Mesendoderm (in vitro differentiated cells): Measurements from ENCODE around the gene SCAF4.

Source experiments
- DNase-seq: peaks from one replicate; pipeline ENCODE4 v3.0.0; 2013
- H2AK5ac ChIP-seq: 2 replicates; pipeline ENCODE4 v1.6.1; 2013; ENCODE audit warnings: low read length, inconsistent platforms
- H2BK120ac ChIP-seq: 2 replicates; pipeline ENCODE4 v1.6.1; 2013; ENCODE audit warnings: low read depth, mild to moderate bottlenecking, low read length, moderate library complexity, mixed read lengths
- H2BK15ac ChIP-seq: replicated peaks from 2 replicates; pipeline ENCODE4 v1.6.1; 2013; ENCODE audit warnings: low read depth, mild to moderate bottlenecking, moderate library complexity
- H2BK5ac ChIP-seq: 2 replicates; pipeline ENCODE4 v1.6.1; 2013; ENCODE audit warnings: low read length, inconsistent platforms
- H3K18ac ChIP-seq: 2 replicates; pipeline ENCODE4 v1.6.1; 2013; ENCODE audit warnings: mild to moderate bottlenecking, low read length, mixed read lengths
- H3K23ac ChIP-seq: one replicate; pipeline ENCODE4 v1.6.1; 2013; ENCODE audit warnings: low read length
- H3K27ac ChIP-seq: 2 replicates; pipeline ENCODE4 v1.5.1; 2013; ENCODE audit warnings: low read depth, mild to moderate bottlenecking, inconsistent platforms, low read length, moderate library complexity
- H3K27me3 ChIP-seq: 2 replicates; pipeline ENCODE4 v1.6.1; 2013; ENCODE audit warnings: low read length, control low read depth, mild to moderate bottlenecking, inconsistent platforms; ENCODE audit not compliant: insufficient read depth, poor library complexity
- H3K36me3 ChIP-seq: 2 replicates; pipeline ENCODE4 v1.6.1; 2013; ENCODE audit warnings: low read length, inconsistent platforms; ENCODE audit not compliant: control insufficient read depth, insufficient read depth
- H3K4ac ChIP-seq: one replicate; pipeline ENCODE4 v1.6.1; 2013; ENCODE audit warnings: low read depth, mild to moderate bottlenecking, low read length, moderate library complexity
- H3K4me1 ChIP-seq: 2 replicates; pipeline ENCODE4 v1.6.1; 2013; ENCODE audit warnings: low read depth, low read length, inconsistent platforms; ENCODE audit not compliant: control insufficient read depth
- H3K4me2 ChIP-seq: 2 replicates; pipeline ENCODE4 v1.6.1; 2013; ENCODE audit warnings: low read length
- H3K4me3 ChIP-seq: 2 replicates; pipeline ENCODE4 v1.5.1; 2013; ENCODE audit warnings: mild to moderate bottlenecking, low read length
- H3K56ac ChIP-seq: one replicate; pipeline ENCODE4 v1.6.1; 2013; ENCODE audit warnings: low read length
- H3K79me1 ChIP-seq: 2 replicates; pipeline ENCODE4 v1.6.1; 2013; ENCODE audit warnings: low read length, inconsistent platforms
- H3K79me2 ChIP-seq: 2 replicates; pipeline ENCODE4 v1.6.1; 2013; ENCODE audit warnings: mild to moderate bottlenecking, low read length; ENCODE audit not compliant: control insufficient read depth, insufficient read depth
- H3K9ac ChIP-seq: 2 replicates; pipeline ENCODE4 v1.6.1; 2013; ENCODE audit warnings: low read length, inconsistent platforms
- H4K5ac ChIP-seq: one replicate; pipeline ENCODE4 v1.6.1; 2013; ENCODE audit warnings: low read length
- H4K8ac ChIP-seq: one replicate; pipeline ENCODE4 v1.6.1; 2013; ENCODE audit warnings: low read depth, mild to moderate bottlenecking, control low read depth, low read length, moderate library complexity
- WGBS: extraction: QIAGEN DNeasy Blood & Tissue Kit; methylation state at CpG from one replicate; pipeline ENCODE4 v1.1.7; 2013; ENCODE audit warnings: low lambda C conversion rate, missing lambda C conversion rate; ENCODE audit not compliant: insufficient coverage; ENCODE audit errors: extremely low coverage; 5-methylcytosine and 5-hydroxymethylcytosine counted together

SCAF4 gene

DNA sequence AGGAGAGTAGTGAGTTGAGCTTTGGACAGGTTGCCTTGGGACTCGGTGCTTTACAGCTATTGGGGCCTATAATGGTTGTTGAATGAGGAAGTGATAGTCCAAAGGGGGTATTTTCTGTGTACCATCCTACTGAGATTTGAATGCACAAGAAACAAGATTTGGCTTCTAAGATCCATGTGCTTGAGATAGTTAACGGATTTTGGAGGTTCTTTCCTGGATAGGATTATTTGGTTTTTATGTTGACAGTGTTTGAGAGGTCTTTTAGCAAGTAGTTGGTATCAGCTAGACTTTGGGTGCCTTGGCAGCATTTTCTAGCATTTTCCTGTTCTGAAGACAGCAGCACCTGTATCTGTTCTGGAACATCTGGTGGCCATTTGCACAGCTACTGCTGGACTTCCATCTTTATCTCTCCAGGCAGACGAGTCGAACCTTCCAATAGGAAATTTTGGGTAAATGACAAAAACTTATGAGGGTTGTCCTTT lies 3.6 kb upstream of the SCAF4 start:
- Histone ChIP-seq H3K4me3 (no peak overlapping the region), H4K8ac (no peak overlapping the region), H4K5ac (no peak overlapping the region), H2BK120ac (no peak overlapping the region), H2AK5ac (no peak overlapping the region), H2BK5ac (no peak overlapping the region), H3K4me1 (peaks cover 6% of the 10 kb centered on the region), H3K23ac (no peak overlapping the region), H3K27me3 (no peaks in the 10 kb centered on the region), H3K27ac (no peak overlapping the region), H3K36me3 (no peaks in the 10 kb centered on the region), H3K79me1 (no peaks in the 10 kb centered on the region), H3K56ac (no peak overlapping the region), H3K79me2 (peaks cover 11% of the 10 kb centered on the region), H3K9ac (no peak overlapping the region), H3K4me2 (no peak overlapping the region), H3K4ac (no peak overlapping the region), H3K18ac (no peak overlapping the region), H2BK15ac (no peak overlapping the region)
- WGBS, result no CpG with 5 or more reads among the region's 4 CpGs
- no peak for DNase-seq

DNA sequence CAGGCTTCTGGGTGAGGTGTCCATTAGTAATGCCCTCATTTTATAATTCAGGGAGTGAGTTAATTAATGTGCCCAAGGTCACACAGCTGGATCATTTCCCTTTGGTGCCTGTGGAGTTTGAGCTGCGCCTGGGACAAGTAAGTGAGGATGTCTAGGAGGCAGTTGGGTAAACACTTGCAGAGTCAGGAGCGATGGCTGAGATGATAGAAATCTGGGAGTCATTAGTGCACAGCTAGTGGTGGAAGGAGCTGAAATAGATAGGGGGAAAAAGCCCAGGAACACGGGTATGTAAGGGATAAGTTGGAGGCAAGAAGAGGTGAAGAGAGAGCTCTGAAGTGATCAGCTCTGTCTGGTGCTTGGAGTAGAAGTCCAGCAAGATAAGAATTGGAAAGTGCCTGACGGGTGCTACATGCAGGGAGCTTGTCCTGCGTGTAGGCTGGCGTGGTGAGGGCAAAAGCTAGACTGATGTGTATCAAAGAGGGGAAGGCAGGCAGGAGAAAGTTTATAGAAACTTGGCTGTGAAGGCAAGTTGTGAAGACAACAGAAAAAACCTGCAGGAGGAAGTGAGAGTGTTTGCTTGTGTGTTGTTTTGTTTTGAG lies 1.7 kb upstream of the SCAF4 start:
- Histone ChIP-seq H3K23ac (no peak overlapping the region), H3K4me3 (no peak overlapping the region), H2BK5ac (no peak overlapping the region), H3K36me3 (no peaks in the 10 kb centered on the region), H2BK120ac (no peak overlapping the region), H3K56ac (no peak overlapping the region), H3K79me2 (peaks cover 28% of the 10 kb centered on the region), H2AK5ac (no peak overlapping the region), H2BK15ac (no peak overlapping the region), H3K18ac (no peak overlapping the region), H3K27ac (no peak overlapping the region), H4K5ac (no peak overlapping the region), H3K27me3 (no peaks in the 10 kb centered on the region), H3K4me1 (peaks cover 13% of the 10 kb centered on the region), H3K79me1 (peaks cover 7% of the 10 kb centered on the region), H3K4ac (no peak overlapping the region), H3K9ac (no peak overlapping the region), H3K4me2 (no peak overlapping the region), H4K8ac (no peak overlapping the region)
- no CpG with 5 or more reads among the region's 6 CpGs for WGBS
- peak; percentile 24 for DNase-seq

DNA sequence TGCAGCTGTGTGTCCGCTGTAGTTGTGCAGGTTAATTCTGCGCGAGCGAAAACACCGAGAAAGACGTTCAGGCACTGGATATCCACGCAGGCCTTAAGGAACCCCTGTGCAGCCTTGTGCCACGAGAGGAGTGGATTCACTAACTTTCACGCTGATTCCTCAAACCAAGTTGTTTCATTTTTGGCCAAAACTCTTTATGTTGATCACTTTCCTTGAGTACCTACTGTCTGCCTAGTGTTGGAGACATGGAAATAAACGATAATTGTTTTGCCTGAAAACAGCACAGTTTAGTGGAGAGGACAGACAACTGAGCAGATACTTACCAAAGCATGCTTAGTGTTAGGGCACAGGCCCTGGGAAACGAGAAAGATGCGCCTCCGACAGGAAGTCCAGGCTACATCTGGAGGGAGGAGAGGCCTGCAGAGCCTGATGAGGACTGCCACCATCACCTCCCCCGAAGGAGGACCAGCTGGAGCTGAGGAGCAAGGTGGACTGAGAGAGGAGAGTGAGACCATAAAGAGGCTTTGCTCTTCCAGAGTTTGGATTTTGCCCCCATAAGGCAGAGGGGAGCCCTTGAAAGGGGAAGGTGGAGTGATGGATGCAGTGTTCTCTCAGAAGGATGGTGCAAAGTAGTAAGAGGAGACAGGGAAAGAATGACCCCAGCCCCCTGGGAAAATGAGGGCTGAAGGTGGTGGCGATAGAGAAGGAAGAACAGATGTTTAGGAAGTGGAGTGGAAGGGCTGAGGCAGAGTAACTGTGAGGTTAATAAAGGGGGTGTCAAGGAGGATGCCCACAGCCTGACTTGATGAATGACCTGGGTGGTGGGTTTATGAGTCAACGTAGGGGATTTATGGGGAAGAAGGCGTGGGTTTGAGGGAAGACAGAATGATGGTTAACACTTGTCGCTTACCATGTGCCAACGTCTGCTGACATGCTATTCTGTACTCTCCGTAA lies 956 bp upstream of the SCAF4 start:
- peak overlapping the region; percentile 69 for H3K4me3 ChIP-seq
- H2BK15ac ChIP-seq, result no peak overlapping the region
- H3K36me3 ChIP-seq, result no peaks in the 10 kb centered on the region
- peak overlapping the region; percentile 97 for H3K27ac ChIP-seq
- peaks cover 35% of the 10 kb centered on the region for H3K79me2 ChIP-seq
- peak overlapping the region; percentile 97 for H3K9ac ChIP-seq
- peak overlapping the region; percentile 44 for H4K5ac ChIP-seq
- H2BK5ac ChIP-seq, result no peak overlapping the region
- no CpG with 5 or more reads among the region's 20 CpGs for WGBS
- peak overlapping the region; percentile 20 for H3K23ac ChIP-seq
- peaks cover 7% of the 10 kb centered on the region for H3K79me1 ChIP-seq
- H3K27me3 ChIP-seq, result no peaks in the 10 kb centered on the region
- H3K4me1 ChIP-seq, result peaks cover 14% of the 10 kb centered on the region
- H2BK120ac ChIP-seq, result no peak overlapping the region
- H4K8ac ChIP-seq, result peak overlapping the region; percentile 70
- peak overlapping the region; percentile 83 for H3K4ac ChIP-seq
- peak; percentile 63 for DNase-seq
- H3K18ac ChIP-seq, result peak overlapping the region; percentile 97
- H3K56ac ChIP-seq, result peak overlapping the region; percentile 99
- peak overlapping the region; percentile 23 for H3K4me2 ChIP-seq
- H2AK5ac ChIP-seq, result peak overlapping the region; percentile 49

DNA sequence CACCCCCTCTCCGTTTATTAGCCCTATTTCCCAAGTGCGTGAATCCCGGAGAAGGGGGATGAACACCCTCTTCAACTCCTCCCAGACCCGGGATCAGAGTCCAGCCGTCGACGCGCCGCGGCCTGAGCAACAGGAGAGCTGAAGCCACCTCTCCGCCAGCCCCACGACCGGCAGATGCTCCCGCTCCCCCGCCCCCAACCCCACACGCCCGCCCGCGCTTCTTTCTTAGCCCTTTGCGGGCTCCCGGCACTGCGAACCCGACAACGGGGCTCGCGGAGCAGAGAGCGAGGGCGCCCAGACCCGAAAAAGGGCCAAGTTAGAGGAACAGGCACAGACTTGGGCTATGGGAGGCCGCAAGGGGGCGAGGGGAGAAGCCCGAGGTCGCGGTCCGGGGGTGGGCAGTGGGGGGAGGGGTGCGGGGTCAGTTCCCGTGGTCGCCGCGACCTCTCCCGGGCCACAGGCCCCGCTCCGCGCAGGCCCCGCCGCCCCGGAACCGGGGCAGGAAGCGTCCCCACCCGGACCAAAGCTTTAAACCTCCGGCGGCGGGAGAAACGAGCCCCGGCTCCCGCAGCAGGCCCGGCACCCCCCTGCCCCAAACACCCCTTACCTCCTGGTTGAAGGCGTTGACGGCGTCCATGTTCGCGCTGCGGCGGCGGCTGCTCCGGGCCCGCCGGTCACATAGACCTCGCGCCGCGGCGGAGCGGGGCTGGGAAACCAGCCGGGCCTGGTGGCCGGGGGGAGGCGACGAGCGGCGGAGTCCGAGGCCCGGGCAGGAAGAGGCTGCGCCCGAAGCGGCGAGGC lies 662 bp downstream of the SCAF4 start:
- Histone ChIP-seq H3K27ac (peak overlapping the region; percentile 97), H3K79me2 (peaks cover 50% of the 10 kb centered on the region), H3K23ac (peak overlapping the region; percentile 97), H3K27me3 (no peaks in the 10 kb centered on the region), H2AK5ac (no peak overlapping the region), H3K4me2 (peak overlapping the region; percentile 23), H3K4me1 (peaks cover 14% of the 10 kb centered on the region), H3K18ac (peak overlapping the region; percentile 99), H3K9ac (peak overlapping the region; percentile 97), H3K56ac (peak overlapping the region; percentile 97), H2BK15ac (no peak overlapping the region), H3K4ac (peak overlapping the region; percentile 64), H2BK5ac (peak overlapping the region; percentile 55), H3K79me1 (peaks cover 7% of the 10 kb centered on the region), H2BK120ac (peak overlapping the region; percentile 68), H4K8ac (peak overlapping the region; percentile 42), H3K4me3 (peak overlapping the region; percentile 69), H4K5ac (no peak overlapping the region), H3K36me3 (no peaks in the 10 kb centered on the region)
- DNase-seq, result peak; percentile 72
- WGBS, result no CpG with 5 or more reads among the region's 86 CpGs

DNA sequence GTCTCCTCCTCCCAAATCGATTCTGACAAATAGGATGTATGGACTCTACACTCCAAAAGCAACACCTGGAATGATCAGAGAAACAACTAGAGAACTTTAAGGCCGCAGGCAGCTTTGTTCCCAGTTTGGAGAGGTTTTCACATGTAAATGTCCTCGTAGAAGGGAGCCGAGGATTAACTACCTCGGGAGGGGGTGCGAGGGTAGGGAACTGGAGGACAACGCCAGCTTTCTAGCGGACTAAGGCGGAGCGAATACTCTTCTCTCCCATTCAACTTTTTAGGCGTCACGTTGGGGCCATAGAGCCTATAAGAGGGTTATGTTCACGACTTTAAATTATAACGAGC lies 1.2 kb downstream of the SCAF4 start:
- no peak overlapping the region for H2AK5ac ChIP-seq
- no peak overlapping the region for H2BK120ac ChIP-seq
- peak overlapping the region; percentile 69 for H3K4me3 ChIP-seq
- no peak overlapping the region for H2BK5ac ChIP-seq
- H4K5ac ChIP-seq, result no peak overlapping the region
- no CpG with 5 or more reads among the region's 14 CpGs for WGBS
- H3K4ac ChIP-seq, result no peak overlapping the region
- H3K36me3 ChIP-seq, result no peaks in the 10 kb centered on the region
- peaks cover 52% of the 10 kb centered on the region for H3K79me2 ChIP-seq
- peak overlapping the region; percentile 39 for H3K4me2 ChIP-seq
- peaks cover 14% of the 10 kb centered on the region for H3K4me1 ChIP-seq
- peak; percentile 73 for DNase-seq
- H3K27ac ChIP-seq, result no peak overlapping the region
- H3K79me1 ChIP-seq, result peaks cover 7% of the 10 kb centered on the region
- no peak overlapping the region for H4K8ac ChIP-seq
- no peak overlapping the region for H2BK15ac ChIP-seq
- H3K56ac ChIP-seq, result peak overlapping the region; percentile 97
- peak overlapping the region; percentile 99 for H3K18ac ChIP-seq
- no peak overlapping the region for H3K23ac ChIP-seq
- H3K27me3 ChIP-seq, result no peaks in the 10 kb centered on the region
- peak overlapping the region; percentile 97 for H3K9ac ChIP-seq
